HepG2 (cell line): ENCODE results near the gene CXCL6. TPM values are rescaled to one million over a fixed set of nuclear protein-coding genes. Genes with fewer than 3 reads are reported as not detected.

Source experiments
- ATAC-seq: fragments of 200-7000 bp; cut with Tn5 transposase; 3 replicates; pipeline ENCODE4 v1.9.1; 2020; ENCODE audit warnings: mild to moderate bottlenecking, moderate library complexity
- BruUV-seq: library from RNA; stranded (reverse); fragments of 400-500 nt; replicated peaks from 2 replicates; lab custom pipeline; 2021; lab: Mats Ljungman, UMichigan
- CTCF ChIA-PET: fragments of 300-600 bp; formaldehyde crosslinking; extraction: SDS; loops from one replicate; lab custom pipeline; 2021; ENCODE audit warnings: low total read pairs, inconsistent platforms, low intra/inter-chr PET ratio; lab: Yijun Ruan, JAX
- POLR2A ChIA-PET: fragments of 350-600 bp; sonication (Branson Sonifier 250); formaldehyde crosslinking; loops from one replicate; lab custom pipeline; 2020; ENCODE audit warnings: antibody characterized with exemption, inconsistent platforms; lab: Yijun Ruan, JAX
- DNase-seq: peaks from one replicate; pipeline ENCODE4 v3.0.0-alpha.2; 2015; ENCODE audit warnings: low spot score
- FAIRE-seq: peaks from 3 replicates; lab custom pipeline; 2011; peaks lifted over from hg19 to GRCh38; lab: Jason Lieb, UNC
- H2AFZ ChIP-seq: one replicate; pipeline ENCODE4 v1.6.1; 2011; ENCODE audit warnings: low read length, inconsistent platforms
- H3K27ac ChIP-seq: fragments of 300-600 bp; 3 replicates; pipeline ENCODE4 v1.8.0; 2011; ENCODE audit warnings: mixed run types, mild to moderate bottlenecking, mixed read lengths, low read length, inconsistent platforms; ENCODE audit not compliant: insufficient read depth; ENCODE audit errors: extremely low read length
- H3K27me3 ChIP-seq, 2 experiments: fragments of 200-600 bp in 1 of 2; 2 replicates in 1 of 2; 3 replicates in 1 of 2; pipeline versions ENCODE4 v1.6.0 to v1.8.0; 2011; ENCODE audit warnings: low read length in 2 of 2, mild to moderate bottlenecking in 2 of 2, moderate library complexity in 2 of 2, inconsistent platforms in 1 of 2; ENCODE audit not compliant: insufficient read depth in 2 of 2, control insufficient read depth in 1 of 2
- H3K36me3 ChIP-seq, 2 experiments: fragments of 200-600 bp in 1 of 2; replicated peaks in 1 of 2; 2 replicates in 1 of 2; 3 replicates in 1 of 2; pipeline versions ENCODE4 v1.5.1 to v1.8.0; 2011; ENCODE audit warnings: low read length in 2 of 2, inconsistent platforms in 1 of 2; ENCODE audit not compliant: insufficient read depth in 2 of 2, control insufficient read depth in 1 of 2
- H3K4me1 ChIP-seq: 2 replicates; pipeline ENCODE4 v1.5.1; 2012; ENCODE audit warnings: low read length, inconsistent platforms; ENCODE audit not compliant: insufficient read depth
- H3K4me2 ChIP-seq: 2 replicates; pipeline ENCODE4 v1.6.0; 2011; ENCODE audit warnings: low read depth, low read length, inconsistent platforms
- H3K4me3 ChIP-seq, 3 experiments: fragments of 200-600 bp in 1 of 3; sonication (generic), shearing (Covaris generic) in 1 of 3; replicated peaks in 1 of 3; 2 replicates each; pipeline ENCODE4 v1.5.1; 2011 to 2016; ENCODE audit warnings: low read length in 3 of 3, inconsistent platforms in 2 of 3, low read depth in 2 of 3, mild to moderate bottlenecking in 2 of 3, control low read depth in 1 of 3, mixed read lengths in 1 of 3; ENCODE audit not compliant: insufficient read depth in 1 of 3
- H3K79me2 ChIP-seq: one replicate; pipeline ENCODE4 v1.6.1; 2011; ENCODE audit warnings: low read length, inconsistent platforms; ENCODE audit not compliant: insufficient read depth
- H3K9ac ChIP-seq: 2 replicates; pipeline ENCODE4 v1.6.0; 2011; ENCODE audit warnings: mild to moderate bottlenecking, low read depth, low read length, inconsistent platforms; ENCODE audit not compliant: insufficient read depth
- H3K9me3 ChIP-seq: 2 replicates; pipeline ENCODE4 v1.5.1; 2012; ENCODE audit warnings: mild to moderate bottlenecking, low read length
- H4K20me1 ChIP-seq: 2 replicates; pipeline ENCODE4 v1.6.0; 2011; ENCODE audit warnings: inconsistent platforms, mild to moderate bottlenecking, low read length, moderate library complexity; ENCODE audit not compliant: insufficient read depth
- FOXK2 ChIP-seq: fragments of 450-650 bp; IDR thresholded peaks from 2 replicates; pipeline ENCODE4 v1.6.1; 2016
- GABPB1 ChIP-seq: IDR thresholded peaks from 2 replicates; pipeline ENCODE4 v1.6.1; 2016; ENCODE audit warnings: mild to moderate bottlenecking, missing genetic modification reagents, moderate library complexity, missing compliant biosample characterization
- NCOA1 ChIP-seq: sonication (generic); formaldehyde crosslinking; IDR thresholded peaks from 2 replicates; pipeline ENCODE4 v1.9.0; 2021; ENCODE audit warnings: missing genetic modification reagents
- NCOA5 ChIP-seq: sonication (generic); formaldehyde crosslinking; IDR thresholded peaks from 2 replicates; pipeline ENCODE4 v1.4.0; 2020; ENCODE audit warnings: missing genetic modification reagents
- WGBS: methylation state at CpG from one replicate; pipeline ENCODE4 v1.1.6; 2017; ENCODE audit warnings: low lambda C conversion rate; 5-methylcytosine and 5-hydroxymethylcytosine counted together
- in situ Hi-C: cut with HindIII; loops from 2 replicates; pipeline ENCODE4 v1.10.0; 2017; ENCODE audit warnings: low pct_unique_long_range_greater_than_20kb; ENCODE audit not compliant: extremely low pct_ligation_motif_present
- intact Hi-C: fragments of 100-400 bp; cut with micrococcal nuclease; formaldehyde crosslinking; loops from one replicate; pipeline ENCODE4 v1.10.0; 2022; ENCODE audit not compliant: unreplicated experiment
- polyA plus RNA-seq, 8 experiments: library from polyadenylated mRNA; depleted of rRNA in 3 of 8; stranded (reverse) in 7 of 8; unstranded in 1 of 8; fragments of >200 nt; fragmentation: Illumina TruSeq in 4 of 8; extraction: Trizol in 4 of 8; gene quantifications; 2 replicates each; pipeline versions ENCODE4 v1.2.1 to v1.2.3, GENCODE V29; 2011 to 2016; ENCODE audit warnings: low read depth in 4 of 8, missing spikeins in 1 of 8, mixed read lengths in 1 of 8; ENCODE audit not compliant: insufficient read depth in 1 of 8
- total RNA-seq, 5 experiments: library from RNA; depleted of rRNA; stranded (reverse); fragments of >200 nt; fragmentation: Illumina TruSeq; extraction: Trizol; gene quantifications; 2 replicates each; pipeline ENCODE4 v1.2.3, GENCODE V29; 2016; ENCODE audit warnings: low read depth in 1 of 5
- TF ChIP-seq, protein P1 (sequence below): sonication (generic); formaldehyde crosslinking; IDR thresholded peaks from 2 replicates; pipeline ENCODE4 v1.4.0; 2020; ENCODE audit warnings: missing genetic modification reagents, mild to moderate bottlenecking, borderline replicate concordance
- TF ChIP-seq, protein P2 (sequence below): sonication (generic); formaldehyde crosslinking; IDR thresholded peaks from 2 replicates; pipeline ENCODE4 v1.5.1; 2020; ENCODE audit warnings: missing genetic modification reagents, mild to moderate bottlenecking, borderline replicate concordance

The CXCL6 gene
- total and polyA plus RNA-seq, 2 of the 13 experiments (the other 11 are each of a cell fraction or from before 2014, with no cell fraction given): not detected

DNA sequence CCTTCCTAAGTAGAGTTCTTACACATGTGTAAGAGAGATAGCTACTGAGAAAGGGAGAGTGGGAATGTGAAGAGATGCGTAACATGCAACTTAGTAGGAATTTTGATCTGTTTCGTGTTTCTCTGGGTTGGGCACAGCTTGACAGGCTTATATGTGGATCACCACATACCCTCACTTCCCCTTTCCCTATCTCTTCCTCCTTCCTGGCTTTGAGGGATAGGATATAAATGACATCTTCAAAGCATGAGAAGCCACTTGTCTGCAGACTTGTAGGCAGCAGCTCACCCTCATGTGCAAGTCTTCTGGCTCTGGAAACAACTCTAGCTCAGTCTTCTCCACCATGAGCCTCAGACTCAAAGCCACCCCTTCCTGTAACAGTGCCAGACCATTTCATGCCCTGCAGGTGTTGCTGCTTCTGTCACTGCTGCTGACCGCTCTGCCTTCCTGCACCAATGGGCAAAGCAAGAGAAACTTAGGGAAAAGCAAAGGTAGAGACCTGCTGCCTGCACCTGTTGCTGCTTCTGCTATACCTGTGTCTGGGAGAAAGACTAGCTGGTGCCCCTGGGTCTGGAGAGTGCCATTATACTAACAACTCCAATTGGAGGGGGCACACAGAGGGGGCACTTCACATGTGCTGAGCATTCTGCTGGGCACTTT is 11.2 kb downstream of the CXCL6 start:
- H4K20me1 ChIP-seq: no peaks in the 10 kb centered on the region
- CTCF ChIA-PET: no interaction called here
- in situ Hi-C loops (no loop called here), intact Hi-C loops (no loop called here)
- no peak overlapping the region for H3K27ac ChIP-seq
- H3K4me3 ChIP-seq: no peak overlapping the region
- no peak overlapping the region for H2AFZ ChIP-seq
- H3K4me1 ChIP-seq: no peaks in the 10 kb centered on the region
- POLR2A ChIA-PET: no interaction called here
- 58% methylated on average over 2 of the region's 3 CpGs for WGBS
- no peaks in the 10 kb centered on the region for H3K9me3 ChIP-seq
- FAIRE-seq (no peak), ATAC-seq (no peak), DNase-seq (no peak)
- BruUV-seq: no TSS peak
- H3K79me2 ChIP-seq: no peaks in the 10 kb centered on the region
- H3K4me2 ChIP-seq: no peak overlapping the region
- no peaks in the 10 kb centered on the region for H3K36me3 ChIP-seq
- TF ChIP-seq, protein P1, sequence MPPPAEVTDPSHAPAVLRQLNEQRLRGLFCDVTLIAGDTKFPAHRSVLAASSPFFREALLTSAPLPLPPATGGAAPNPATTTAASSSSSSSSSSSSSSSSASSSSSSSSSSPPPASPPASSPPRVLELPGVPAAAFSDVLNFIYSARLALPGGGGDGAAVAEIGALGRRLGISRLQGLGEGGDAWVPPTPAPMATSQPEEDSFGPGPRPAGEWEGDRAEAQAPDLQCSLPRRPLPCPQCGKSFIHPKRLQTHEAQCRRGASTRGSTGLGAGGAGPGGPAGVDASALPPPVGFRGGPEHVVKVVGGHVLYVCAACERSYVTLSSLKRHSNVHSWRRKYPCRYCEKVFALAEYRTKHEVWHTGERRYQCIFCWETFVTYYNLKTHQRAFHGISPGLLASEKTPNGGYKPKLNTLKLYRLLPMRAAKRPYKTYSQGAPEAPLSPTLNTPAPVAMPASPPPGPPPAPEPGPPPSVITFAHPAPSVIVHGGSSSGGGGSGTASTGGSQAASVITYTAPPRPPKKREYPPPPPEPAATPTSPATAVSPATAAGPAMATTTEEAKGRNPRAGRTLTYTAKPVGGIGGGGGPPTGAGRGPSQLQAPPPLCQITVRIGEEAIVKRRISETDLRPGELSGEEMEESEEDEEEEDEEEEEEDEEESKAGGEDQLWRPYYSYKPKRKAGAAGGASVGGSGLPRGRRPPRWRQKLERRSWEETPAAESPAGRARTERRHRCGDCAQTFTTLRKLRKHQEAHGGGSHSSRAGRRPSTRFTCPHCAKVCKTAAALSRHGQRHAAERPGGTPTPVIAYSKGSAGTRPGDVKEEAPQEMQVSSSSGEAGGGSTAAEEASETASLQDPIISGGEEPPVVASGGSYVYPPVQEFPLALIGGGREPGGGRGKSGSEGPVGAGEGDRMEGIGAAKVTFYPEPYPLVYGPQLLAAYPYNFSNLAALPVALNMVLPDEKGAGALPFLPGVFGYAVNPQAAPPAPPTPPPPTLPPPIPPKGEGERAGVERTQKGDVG (CRISPR knock-in tag): no peak
- TF ChIP-seq FOXK2 (no peak), NCOA1 (CRISPR knock-in tag) (no peak), GABPB1 (no peak), NCOA5 (CRISPR knock-in tag) (no peak)
- TF ChIP-seq, protein P2, sequence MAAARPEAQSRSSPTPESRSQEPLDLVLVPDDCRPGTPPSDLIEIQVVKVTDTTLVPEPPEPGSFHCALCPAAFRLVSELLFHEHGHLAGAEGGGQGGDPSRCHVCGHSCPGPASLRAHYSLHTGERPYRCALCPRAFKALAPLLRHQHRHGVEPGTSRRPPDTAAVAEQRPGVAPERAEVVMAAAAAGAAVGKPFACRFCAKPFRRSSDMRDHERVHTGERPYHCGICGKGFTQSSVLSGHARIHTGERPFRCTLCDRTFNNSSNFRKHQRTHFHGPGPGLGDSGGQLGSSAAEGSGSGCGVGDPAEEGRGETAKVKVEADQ (CRISPR knock-in tag): no peak
- no peak overlapping the region for H3K9ac ChIP-seq
- peaks cover 0 to 1% of the 10 kb centered on the region in 2 experiments; a peak in 1 of 5 replicates for H3K27me3 ChIP-seq
